Stromal cell of bone marrow (primary cell): Measurements from ENCODE around the gene DCHS1.

Source experiments
- DNase-seq: peaks from one replicate; pipeline ENCODE4 v3.0.0-alpha.2; 2012; ENCODE audit warnings: low read depth

The DCHS1 gene

DNA sequence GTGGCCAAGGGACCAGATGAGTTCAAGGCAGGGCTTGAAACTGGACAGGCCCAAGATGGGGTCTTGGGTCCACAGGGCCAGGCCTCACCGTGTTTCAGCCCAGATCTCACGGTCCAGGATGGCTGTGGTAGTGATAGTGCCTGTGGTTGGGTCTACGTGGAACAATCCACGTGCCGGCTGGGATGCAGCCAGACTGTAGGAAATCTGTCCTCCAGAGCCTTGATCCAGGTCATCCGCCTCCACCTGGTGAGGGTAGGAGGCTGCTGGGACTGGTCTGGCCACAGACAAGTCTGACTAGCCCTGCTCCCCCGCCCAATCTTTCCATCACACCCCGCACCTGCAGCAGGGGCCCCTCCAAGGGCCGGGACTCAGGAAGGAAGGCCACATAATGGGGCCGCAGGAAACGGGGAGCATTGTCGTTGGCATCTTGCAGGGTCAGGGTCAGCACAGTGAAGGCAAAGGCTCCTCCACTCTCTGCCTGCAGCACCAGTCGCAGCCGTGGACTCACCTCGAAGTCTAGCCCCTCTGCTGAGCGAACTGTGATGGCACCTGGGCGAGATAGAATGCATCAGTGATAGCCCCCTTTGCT lies 29.7 kb downstream of the DCHS1 start:
- no peak for DNase-seq

GRCh38 chr11:6625156-6625831 lies 30.3 kb downstream of the DCHS1 start:
- DNase-seq: no peak

DNA sequence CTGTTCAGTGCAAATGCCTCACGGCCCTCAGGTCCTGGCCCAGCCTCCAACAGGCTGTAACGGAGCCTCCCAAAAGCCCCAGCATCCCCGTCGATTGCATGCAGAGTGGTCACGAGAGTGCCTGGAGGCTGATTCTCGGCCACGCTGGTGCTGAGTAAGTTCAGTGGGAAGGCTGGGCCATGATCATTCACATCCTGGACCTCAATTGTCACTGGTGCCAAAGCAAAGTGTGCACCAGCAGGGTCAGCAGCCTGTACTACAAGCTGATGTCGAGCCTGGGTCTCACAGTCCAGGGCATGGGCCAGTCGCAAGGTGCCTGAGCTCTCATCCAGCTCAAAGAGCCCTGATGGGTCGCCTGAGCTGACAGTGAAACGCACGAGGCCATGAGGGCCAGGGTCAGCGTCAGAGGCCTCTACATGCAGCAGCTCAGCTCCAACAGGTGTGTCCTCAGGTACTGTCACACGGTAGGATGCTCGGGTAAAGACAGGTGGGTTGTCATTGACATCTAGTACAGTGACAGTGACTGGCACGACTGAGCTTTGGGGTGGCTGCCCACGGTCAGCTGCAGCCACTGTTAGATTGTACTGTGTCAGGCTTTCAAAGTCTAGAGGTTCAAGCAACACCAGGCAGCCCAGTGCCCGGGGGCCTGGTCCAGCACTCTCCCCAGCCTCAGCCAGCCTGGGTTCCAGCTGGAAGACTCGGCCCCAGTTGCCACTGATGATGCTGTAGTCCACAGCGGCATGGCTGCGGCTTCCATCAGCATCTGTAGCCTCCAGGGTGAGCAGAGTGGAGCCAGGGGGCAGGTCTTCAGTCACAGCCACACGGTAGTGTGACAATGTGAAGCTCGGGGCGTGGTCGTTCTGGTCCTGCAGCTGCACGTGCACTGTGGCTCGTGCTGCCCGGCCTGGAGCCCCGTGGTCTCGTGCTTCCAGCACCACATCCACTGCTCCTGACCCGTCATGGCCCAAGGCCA lies 31.9 kb downstream of the DCHS1 start:
- DNase-seq: no peak

- DNase-seq: no peak
These were observed 33.1 kb downstream of the DCHS1 start for GRCh38 chr11:6622261-6623171.

DNA sequence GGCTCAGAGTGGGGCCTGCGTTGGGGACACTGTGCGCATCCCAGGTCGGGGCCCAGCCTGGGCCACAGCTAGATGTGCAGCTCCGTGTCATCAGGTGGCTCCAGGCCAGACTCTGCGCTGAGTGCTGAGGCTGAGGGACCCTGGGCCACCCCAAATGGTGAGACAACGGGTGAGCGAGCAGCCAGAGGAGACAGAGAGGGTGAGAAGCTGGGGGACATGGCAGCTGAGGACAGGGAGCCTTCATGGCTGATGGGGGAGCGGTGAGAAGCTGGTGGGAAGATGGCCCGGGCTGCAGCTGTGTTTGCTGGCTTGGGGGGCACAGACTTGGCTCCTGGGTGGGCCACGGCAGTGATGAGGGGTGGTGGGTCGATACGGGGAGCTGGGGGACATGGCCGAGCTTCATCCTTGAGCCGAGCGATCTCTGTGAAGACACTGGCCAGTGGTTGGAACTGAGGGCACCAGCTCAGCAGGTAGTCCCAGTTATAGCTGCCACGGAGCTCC lies 33.8 kb downstream of the DCHS1 start:
- DNase-seq: no peak

GRCh38 chr11:6620636-6621035 lies 35.0 kb downstream of the DCHS1 start:
- DNase-seq: no peak

- peak; percentile 92 for DNase-seq
These were observed 36.4 kb downstream of the DCHS1 start, which contains the start of gene TPP1 for GRCh38 chr11:6619004-6619745. Gene TPP1 (minus strand): TSS chr11:6619422. CDS start chr11:6619400, 22 bp downstream.

- DNase-seq: peak; percentile 68
These were observed 37.2 kb downstream of the DCHS1 start for GRCh38 chr11:6618117-6619003.

DNA sequence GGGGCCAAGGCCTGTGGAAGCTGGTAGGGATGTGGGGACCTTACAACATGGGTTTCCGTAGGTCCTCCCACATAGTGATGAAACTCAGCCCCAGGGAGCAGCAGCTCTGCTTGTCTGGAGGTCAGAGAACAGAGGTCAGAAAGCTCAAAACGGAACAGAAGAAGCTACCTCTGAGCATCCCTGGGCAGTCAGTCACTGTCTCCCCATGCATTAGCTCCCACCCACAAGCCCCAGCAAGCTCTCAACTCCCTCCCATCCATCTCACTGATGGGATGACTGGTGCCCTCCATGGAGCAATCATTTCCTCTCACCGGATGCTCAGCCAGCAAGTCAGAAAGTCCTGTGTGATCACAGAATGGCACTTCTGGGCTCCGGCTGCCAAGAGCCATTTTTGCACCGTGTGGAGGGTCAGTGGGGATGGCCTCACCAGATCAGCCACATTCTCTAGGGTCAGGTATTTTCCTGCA lies 38.3 kb downstream of the DCHS1 start:
- no peak for DNase-seq

DNA sequence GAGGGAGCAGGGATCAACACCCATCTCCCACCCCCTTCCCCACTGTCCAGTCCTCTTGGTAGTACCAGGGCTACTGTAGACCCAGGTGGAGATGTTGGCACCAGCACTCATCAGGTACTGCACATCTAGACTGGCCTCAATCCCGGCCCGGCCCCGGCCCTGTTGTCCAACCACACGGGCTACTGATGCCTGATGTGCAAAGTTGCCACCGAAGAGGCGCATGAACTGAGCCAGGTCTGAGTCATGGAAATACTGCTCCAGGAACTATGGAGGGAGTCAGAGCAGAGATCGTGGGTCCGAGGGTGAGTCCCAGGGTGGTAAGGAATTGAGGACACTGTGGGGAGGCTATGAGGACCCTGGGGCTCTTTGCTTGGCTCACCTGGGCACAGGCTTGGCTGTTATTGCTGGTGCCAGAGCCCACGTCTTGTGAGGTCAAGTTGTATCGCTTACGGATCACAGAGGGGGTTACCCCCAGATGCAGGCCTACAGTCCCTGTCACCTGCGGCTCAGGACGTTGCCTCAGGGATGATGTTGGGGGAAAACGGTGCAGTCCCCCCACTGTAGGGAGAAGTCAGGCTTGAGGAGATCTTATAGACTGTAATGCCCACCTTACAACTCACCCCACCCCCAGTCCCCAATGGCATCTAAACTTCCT lies 38.9 kb downstream of the DCHS1 start:
- no peak for DNase-seq

- no peak for DNase-seq
These were observed 39.6 kb downstream of the DCHS1 start for GRCh38 chr11:6615882-6616585.

DNA sequence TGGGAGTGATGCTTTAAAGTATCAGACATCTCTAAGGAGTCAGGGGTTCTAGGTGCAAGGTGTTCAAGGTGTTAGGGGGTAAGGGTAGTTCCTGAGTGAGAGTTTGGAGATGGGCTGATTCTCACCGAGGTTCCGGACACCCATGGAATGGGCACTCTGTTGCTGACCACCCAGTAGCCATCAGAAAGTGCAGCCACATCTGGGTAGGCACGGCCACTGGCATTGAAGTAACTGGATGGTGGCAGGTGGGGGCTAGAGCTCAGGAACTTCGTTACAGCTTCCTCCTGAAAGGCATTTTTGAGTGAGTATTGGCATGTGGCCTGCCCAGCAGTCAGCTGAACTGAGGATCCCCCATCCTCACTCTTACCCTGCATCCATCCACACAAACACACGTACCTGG lies 40.6 kb downstream of the DCHS1 start:
- no peak for DNase-seq

GRCh38 chr11:6614446-6614845 lies 41.2 kb downstream of the DCHS1 start:
- no peak for DNase-seq

DNA sequence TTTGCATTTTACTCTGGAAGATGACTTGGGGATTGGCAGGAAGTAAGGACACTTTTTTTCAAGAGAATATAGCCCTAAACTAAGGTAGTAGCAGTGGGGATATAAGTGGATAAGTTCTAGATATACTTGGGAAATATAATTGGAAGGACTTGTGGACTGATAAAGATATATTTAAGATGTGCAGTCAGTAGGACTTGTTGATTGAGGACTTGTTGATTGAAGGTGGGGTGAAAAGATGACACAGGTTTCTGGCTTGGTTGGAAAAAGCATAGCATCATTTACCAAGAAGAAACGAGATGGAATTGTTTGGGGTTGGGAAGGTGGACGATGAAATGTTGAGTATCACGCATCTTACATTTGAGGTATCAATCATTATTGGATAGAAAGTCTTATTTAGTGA lies 42.1 kb downstream of the DCHS1 start:
- no peak for DNase-seq

DNA sequence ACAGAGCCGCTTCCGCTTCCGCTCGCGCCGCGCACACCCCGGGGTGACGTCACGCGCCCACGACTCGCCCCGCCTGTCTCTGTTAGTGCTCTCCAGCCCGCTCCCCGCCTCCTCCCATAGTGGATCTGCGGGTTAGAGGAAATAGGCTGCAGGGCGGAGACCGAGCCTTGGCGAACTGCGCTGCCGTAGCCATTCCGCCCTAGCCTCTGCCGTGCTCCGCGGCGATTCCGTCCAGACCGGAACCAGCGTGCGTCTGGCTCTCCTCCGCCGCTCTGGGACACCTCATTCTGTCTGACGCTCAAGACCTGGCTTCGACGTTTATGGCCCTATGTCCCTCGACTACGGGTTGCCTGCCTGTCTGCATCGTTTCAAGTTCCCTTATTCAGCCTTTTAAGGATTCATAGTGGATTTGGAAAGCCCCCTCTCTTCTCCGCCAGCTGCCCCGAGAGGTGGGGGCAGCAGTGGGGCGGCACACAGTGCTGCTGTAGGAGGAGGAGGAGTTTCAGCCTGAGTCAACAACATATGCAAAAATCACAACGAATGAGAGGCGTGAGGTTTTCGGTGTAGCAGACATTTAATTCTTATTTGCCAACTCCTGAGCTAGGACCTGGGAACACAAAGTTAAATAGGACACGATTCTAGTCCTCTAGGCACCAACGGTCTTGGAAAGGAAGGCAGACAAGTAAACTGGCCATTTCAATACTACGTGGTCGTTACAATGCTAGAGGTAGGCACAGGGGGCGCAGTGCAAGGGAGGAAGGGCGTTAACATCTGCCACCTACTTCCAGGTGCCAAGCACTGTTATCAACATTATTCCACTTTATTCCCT lies 43.2 kb downstream of the DCHS1 start, which contains the start of gene TAF10:
TAF10 (minus strand) TSS at position 4 of the 829 bp plus-strand sequence. CDS start 27 bp downstream, outside the sequence.
- DNase-seq: peak; percentile 93

DNA sequence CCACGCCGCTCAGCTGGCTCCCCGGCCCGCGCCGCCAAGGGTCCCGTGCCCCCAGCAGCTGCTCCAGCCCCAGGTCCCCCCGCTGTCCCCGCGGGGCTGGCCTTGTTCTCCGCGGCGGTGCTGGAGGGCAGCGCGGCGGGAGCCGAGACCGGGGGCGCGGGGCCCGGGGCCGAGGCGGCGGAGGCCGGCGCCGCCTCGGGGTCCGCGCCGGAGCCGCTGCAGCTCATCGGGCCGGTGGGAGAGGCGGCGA lies 43.7 kb downstream of the DCHS1 start:
- DNase-seq: no peak

- no peak for DNase-seq
These were observed 44.3 kb downstream of the DCHS1 start for GRCh38 chr11:6611092-6611962.
